ENCODE measurements around the gene DOCK9. TPM values are rescaled to one million over a fixed set of nuclear protein-coding genes. Genes with fewer than 3 reads are reported as not detected.
A peak's percentile ranks its signal among the peaks of the same experiment; 100 is the strongest.

Gene DOCK9
- total RNA-seq, 2 experiments from 2014 or later: 92.4 to 100 TPM

DNA sequence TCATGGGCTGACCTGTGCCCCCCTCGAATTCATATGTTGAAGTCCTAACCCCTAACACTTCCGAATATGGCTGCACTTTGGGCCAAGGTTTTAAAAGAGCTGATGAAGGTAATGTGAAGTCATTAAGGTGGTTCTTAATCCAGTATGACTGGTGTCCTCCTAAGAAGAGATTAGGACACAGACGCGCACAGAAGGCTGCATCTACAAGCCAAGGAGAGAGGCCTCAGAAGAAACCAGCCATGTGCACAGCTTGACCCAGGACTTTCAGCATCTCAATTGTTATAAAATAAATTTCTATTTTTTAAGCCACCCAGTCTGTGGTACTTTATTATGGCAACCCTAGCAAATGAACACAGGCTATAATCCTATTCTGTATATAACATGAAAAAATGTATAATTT lies 99.9 kb downstream of the DOCK9 start:
- DNase-seq (no peak), ATAC-seq (no peak)
- Mint-ChIP-seq H3K27me3 (ENCODE audit: low read depth) (no peaks in the 10 kb centered on the region), H3K36me3 (ENCODE audit: low read depth) (peaks cover 78% of the 10 kb centered on the region), H3K27ac (no peak overlapping the region), H3K4me1 (ENCODE audit: low read depth) (peaks cover 22% of the 10 kb centered on the region), H3K9me3 (ENCODE audit: insufficient read depth) (peaks cover 5% of the 10 kb centered on the region), H3K4me3 (no peak overlapping the region)
- ChIA-PET POLR2A (no interaction called here), CTCF (interaction anchor here (1.1 kb wide), 1 partner anchor 35 kb away, joined by 3 read pairs; no protein-coding TSS in a partner anchor)

DNA sequence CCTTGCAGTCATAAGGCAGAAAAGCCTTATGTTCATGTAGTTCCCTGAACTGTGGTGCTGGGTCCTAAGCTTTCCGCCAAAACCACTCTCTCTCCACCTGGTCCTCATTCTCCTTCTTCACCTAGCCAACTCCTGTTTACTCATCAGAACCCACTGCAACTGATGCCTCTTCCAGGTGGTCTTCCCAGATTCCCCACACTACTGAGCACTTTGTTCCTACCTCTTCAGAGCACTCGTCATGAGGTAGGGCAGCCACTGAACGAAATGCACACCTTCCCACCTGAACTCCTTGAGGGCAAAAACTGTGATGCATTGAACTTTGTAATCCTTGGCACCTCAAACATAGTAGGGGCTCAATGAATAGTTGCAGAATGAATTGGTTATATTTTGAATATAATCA lies 100.4 kb downstream of the DOCK9 start:
- Mint-ChIP-seq H3K36me3 (ENCODE audit: low read depth) (peaks cover 79% of the 10 kb centered on the region), H3K4me1 (ENCODE audit: low read depth) (peaks cover 22% of the 10 kb centered on the region), H3K27me3 (ENCODE audit: low read depth) (no peaks in the 10 kb centered on the region), H3K4me3 (no peak overlapping the region), H3K9me3 (ENCODE audit: insufficient read depth) (peaks cover 5% of the 10 kb centered on the region), H3K27ac (peak overlapping the region; percentile 4)
- no peak for ATAC-seq
- CTCF ChIA-PET: no interaction called here
- no peak for DNase-seq
- POLR2A ChIA-PET: no interaction called here

DNA sequence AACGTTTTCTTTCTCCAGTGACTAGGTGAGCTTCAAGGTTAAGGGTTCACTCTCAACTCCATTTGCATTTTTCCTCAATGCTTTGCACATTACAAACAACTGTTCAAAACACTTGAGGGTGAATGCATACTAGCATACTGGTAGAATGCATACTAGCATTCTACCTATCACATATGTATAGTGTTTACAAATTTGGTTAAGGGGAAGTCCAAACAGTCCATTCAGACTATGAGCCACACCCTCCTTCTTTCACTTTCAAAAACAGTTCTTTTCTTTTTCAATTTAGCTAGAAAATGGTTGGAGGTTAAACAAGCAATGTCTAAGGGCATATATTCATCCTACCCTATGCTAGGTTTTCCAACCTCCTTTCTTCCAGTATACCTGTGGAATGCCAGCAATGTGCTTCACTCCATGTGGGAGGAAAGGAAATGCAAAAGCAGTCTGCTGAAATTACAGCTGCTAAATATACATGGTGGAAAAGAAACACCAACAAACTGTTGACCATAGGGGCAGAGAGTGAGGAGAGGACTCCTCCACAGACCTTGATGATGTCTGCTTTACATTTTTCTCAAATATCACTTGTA lies 102.6 kb downstream of the DOCK9 start:
- Mint-ChIP-seq H3K27me3 (ENCODE audit: low read depth) (no peaks in the 10 kb centered on the region), H3K4me1 (ENCODE audit: low read depth) (peaks cover 22% of the 10 kb centered on the region), H3K9me3 (ENCODE audit: insufficient read depth) (peaks cover 5% of the 10 kb centered on the region), H3K4me3 (no peak overlapping the region), H3K27ac (peak overlapping the region; percentile 43), H3K36me3 (ENCODE audit: low read depth) (peaks cover 73% of the 10 kb centered on the region)
- ChIA-PET POLR2A (interaction anchor here (1.4 kb wide), 1 partner anchor 14 kb away, joined by 4 read pairs; no protein-coding TSS in a partner anchor), CTCF (interaction anchor here (1.1 to 2.0 kb wide), 7 partner anchors 32 to 513 kb away, joined by 3 to 7 read pairs (median 4); no protein-coding TSS in a partner anchor)
- ATAC-seq (peak; percentile 62), DNase-seq (no peak)

GRCh38 chr13:98874029-98874397 lies 103.9 kb downstream of the DOCK9 start:
- Mint-ChIP-seq H3K27ac (no peak overlapping the region), H3K27me3 (ENCODE audit: low read depth) (no peaks in the 10 kb centered on the region), H3K9me3 (ENCODE audit: insufficient read depth) (peaks cover 5% of the 10 kb centered on the region), H3K36me3 (ENCODE audit: low read depth) (peaks cover 68% of the 10 kb centered on the region), H3K4me1 (ENCODE audit: low read depth) (peaks cover 22% of the 10 kb centered on the region), H3K4me3 (no peak overlapping the region)
- ATAC-seq (no peak), DNase-seq (no peak)
- ChIA-PET CTCF (interaction anchor here (1.1 to 2.0 kb wide), 7 partner anchors 19 to 396 kb away, joined by 3 to 7 read pairs (median 4); no protein-coding TSS in a partner anchor), POLR2A (interaction anchor here (0.7 kb wide), 1 partner anchor 154 kb away, joined by 4 read pairs; no protein-coding TSS in a partner anchor)

GRCh38 chr13:98873377-98874028 lies 104.4 kb downstream of the DOCK9 start:
- H3K27ac Mint-ChIP-seq: no peak overlapping the region
- POLR2A ChIA-PET: no interaction called here
- no peak overlapping the region for H3K4me3 Mint-ChIP-seq
- peaks cover 5% of the 10 kb centered on the region for H3K9me3 Mint-ChIP-seq (ENCODE audit: insufficient read depth)
- ATAC-seq: no peak
- peaks cover 66% of the 10 kb centered on the region for H3K36me3 Mint-ChIP-seq (ENCODE audit: low read depth)
- no peak for DNase-seq
- H3K4me1 Mint-ChIP-seq (ENCODE audit: low read depth): peaks cover 22% of the 10 kb centered on the region
- CTCF ChIA-PET: interaction anchor here (0.8 to 2.0 kb wide), 6 partner anchors 19 to 393 kb away, joined by 3 to 7 read pairs (median 5); no protein-coding TSS in a partner anchor
- H3K27me3 Mint-ChIP-seq (ENCODE audit: low read depth): no peaks in the 10 kb centered on the region

GRCh38 chr13:98871727-98872126 lies 106.1 kb downstream of the DOCK9 start:
- H3K27me3 Mint-ChIP-seq (ENCODE audit: low read depth): no peaks in the 10 kb centered on the region
- POLR2A ChIA-PET: no interaction called here
- ATAC-seq (no peak), DNase-seq (no peak)
- CTCF ChIA-PET: no interaction called here
- peaks cover 68% of the 10 kb centered on the region for H3K36me3 Mint-ChIP-seq (ENCODE audit: low read depth)
- H3K4me3 Mint-ChIP-seq: no peak overlapping the region
- peaks cover 5% of the 10 kb centered on the region for H3K9me3 Mint-ChIP-seq (ENCODE audit: insufficient read depth)
- peaks cover 22% of the 10 kb centered on the region for H3K4me1 Mint-ChIP-seq (ENCODE audit: low read depth)
- no peak overlapping the region for H3K27ac Mint-ChIP-seq

- Mint-ChIP-seq H3K27ac (no peak overlapping the region), H3K9me3 (ENCODE audit: insufficient read depth) (peaks cover 4% of the 10 kb centered on the region), H3K27me3 (ENCODE audit: low read depth) (no peaks in the 10 kb centered on the region), H3K4me3 (no peak overlapping the region), H3K4me1 (ENCODE audit: low read depth) (peaks cover 8% of the 10 kb centered on the region), H3K36me3 (ENCODE audit: low read depth) (peaks cover 71% of the 10 kb centered on the region)
- ChIA-PET POLR2A (no interaction called here), CTCF (interaction anchor here (0.6 to 2.5 kb wide), 26 partner anchors 8 to 401 kb away, joined by 3 to 13 read pairs (median 4); partner anchors contain the start of gene GPR18)
- ATAC-seq (no peak), DNase-seq (no peak)
Observed at GRCh38 chr13:98869408-98870090, 108.3 kb downstream of the DOCK9 start.

DNA sequence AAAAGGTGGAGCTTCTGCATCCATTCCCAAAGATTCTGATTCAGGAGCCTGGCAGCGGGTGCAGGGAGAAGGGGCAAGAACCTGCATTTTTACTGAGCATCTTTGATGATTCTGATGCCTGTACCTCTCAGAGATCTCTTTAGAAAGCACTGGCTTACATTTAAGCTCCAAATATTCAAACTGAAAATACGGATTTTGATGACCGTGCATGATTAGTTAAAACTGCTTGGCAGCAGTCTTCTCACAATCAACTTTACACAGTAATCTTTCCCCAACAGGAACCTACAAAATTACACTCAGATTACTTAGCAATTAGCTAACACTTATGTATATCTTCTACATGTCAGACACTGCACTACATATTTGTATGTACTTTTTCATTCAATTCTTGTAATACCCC lies 108.9 kb downstream of the DOCK9 start:
- peaks cover 2% of the 10 kb centered on the region for H3K4me1 Mint-ChIP-seq (ENCODE audit: low read depth)
- ATAC-seq (no peak), DNase-seq (no peak)
- no peak overlapping the region for H3K27ac Mint-ChIP-seq
- CTCF ChIA-PET: interaction anchor here (0.7 to 2.5 kb wide), 21 partner anchors 11 to 401 kb away, joined by 3 to 13 read pairs (median 5); partner anchors contain the start of gene GPR18
- H3K36me3 Mint-ChIP-seq (ENCODE audit: low read depth): peaks cover 69% of the 10 kb centered on the region
- no peaks in the 10 kb centered on the region for H3K9me3 Mint-ChIP-seq (ENCODE audit: insufficient read depth)
- no peak overlapping the region for H3K4me3 Mint-ChIP-seq
- POLR2A ChIA-PET: no interaction called here
- no peaks in the 10 kb centered on the region for H3K27me3 Mint-ChIP-seq (ENCODE audit: low read depth)

DNA sequence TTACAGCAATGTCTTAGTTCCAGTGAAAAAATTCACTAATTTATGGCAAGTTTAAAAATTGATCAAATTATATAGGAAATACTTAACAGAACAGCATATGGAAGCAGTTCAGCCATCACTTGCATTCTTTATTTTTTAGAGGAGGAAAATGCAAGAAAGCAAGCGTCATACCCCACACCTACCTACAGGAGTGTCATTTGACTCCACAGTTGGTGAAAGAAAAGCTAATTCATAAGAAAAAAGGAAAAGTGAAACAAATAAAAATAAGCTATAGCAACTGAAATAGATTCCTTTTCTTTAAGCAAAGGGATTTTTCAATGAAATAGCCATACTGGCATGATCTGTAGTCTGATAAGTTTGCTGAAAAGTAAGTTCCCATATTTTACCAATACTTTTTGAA lies 111.0 kb downstream of the DOCK9 start:
- Mint-ChIP-seq H3K9me3 (ENCODE audit: insufficient read depth) (no peaks in the 10 kb centered on the region), H3K36me3 (ENCODE audit: low read depth) (peaks cover 60% of the 10 kb centered on the region), H3K27ac (no peak overlapping the region), H3K4me3 (no peak overlapping the region), H3K4me1 (ENCODE audit: low read depth) (no peaks in the 10 kb centered on the region), H3K27me3 (ENCODE audit: low read depth) (no peaks in the 10 kb centered on the region)
- ChIA-PET POLR2A (no interaction called here), CTCF (interaction anchor here (0.6 to 2.7 kb wide), 8 partner anchors 13 to 399 kb away, joined by 3 to 10 read pairs (median 3); no protein-coding TSS in a partner anchor)
- ATAC-seq (no peak), DNase-seq (no peak)

- no peaks in the 10 kb centered on the region for H3K9me3 Mint-ChIP-seq (ENCODE audit: insufficient read depth)
- ChIA-PET POLR2A (no interaction called here), CTCF (interaction anchor here (0.7 to 1.1 kb wide), 2 partner anchors 10 to 905 kb away, joined by 3 read pairs; no protein-coding TSS in a partner anchor)
- H3K4me1 Mint-ChIP-seq (ENCODE audit: low read depth): no peaks in the 10 kb centered on the region
- H3K27me3 Mint-ChIP-seq (ENCODE audit: low read depth): no peaks in the 10 kb centered on the region
- no peak for DNase-seq
- H3K4me3 Mint-ChIP-seq: no peak overlapping the region
- H3K27ac Mint-ChIP-seq: no peak overlapping the region
- ATAC-seq: no peak
- H3K36me3 Mint-ChIP-seq (ENCODE audit: low read depth): peaks cover 62% of the 10 kb centered on the region
Observed at GRCh38 chr13:98860491-98860890, 117.4 kb downstream of the DOCK9 start.

DNA sequence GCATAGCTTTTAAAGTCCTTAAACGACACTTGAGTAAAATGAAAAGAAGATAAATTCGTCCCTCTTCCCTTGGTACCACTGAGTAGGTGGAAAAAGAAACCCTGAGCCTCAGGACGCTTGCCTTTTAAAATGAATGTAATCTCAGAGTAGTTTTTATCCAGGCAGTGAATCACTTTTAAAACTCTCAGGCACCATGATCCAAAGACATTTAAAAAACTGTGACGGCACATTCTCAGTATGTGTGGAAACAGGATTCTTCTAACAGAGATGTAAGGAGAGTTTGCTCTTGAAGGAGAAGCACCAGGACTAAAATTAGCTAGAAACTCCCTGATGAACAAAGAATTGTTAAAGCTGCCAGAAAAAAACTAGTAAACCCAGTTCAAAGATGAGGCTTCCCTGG lies 119.7 kb downstream of the DOCK9 start:
- Mint-ChIP-seq H3K36me3 (ENCODE audit: low read depth) (peaks cover 74% of the 10 kb centered on the region), H3K4me1 (ENCODE audit: low read depth) (peaks cover 15% of the 10 kb centered on the region), H3K27ac (no peak overlapping the region), H3K4me3 (no peak overlapping the region), H3K27me3 (ENCODE audit: low read depth) (no peaks in the 10 kb centered on the region), H3K9me3 (ENCODE audit: insufficient read depth) (no peaks in the 10 kb centered on the region)
- no peak for ATAC-seq
- no peak for DNase-seq
- ChIA-PET CTCF (interaction anchor here (1.6 kb wide), 1 partner anchor 11 kb away, joined by 3 read pairs; no protein-coding TSS in a partner anchor), POLR2A (no interaction called here)

DNA sequence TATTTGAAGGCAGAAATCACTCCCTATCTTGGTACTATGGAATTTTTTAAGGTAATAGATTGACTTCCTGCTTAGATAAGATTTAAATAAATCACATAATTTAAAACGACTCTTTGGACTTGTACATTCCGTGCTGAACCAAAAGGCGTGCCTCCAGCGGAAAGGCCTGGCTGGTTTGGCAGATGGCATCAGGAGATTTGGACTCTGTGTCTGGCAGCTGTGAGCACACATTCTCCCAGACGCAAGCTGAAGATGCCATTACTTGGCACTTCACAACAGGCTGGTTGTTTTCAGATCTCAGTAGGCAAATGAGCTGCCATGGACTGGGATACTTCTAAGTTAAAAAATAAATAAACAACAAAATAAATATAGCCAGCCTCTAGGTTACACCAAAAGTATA lies 120.9 kb downstream of the DOCK9 start:
- no peak for ATAC-seq
- Mint-ChIP-seq H3K27ac (no peak overlapping the region), H3K4me1 (ENCODE audit: low read depth) (peaks cover 16% of the 10 kb centered on the region), H3K27me3 (ENCODE audit: low read depth) (no peaks in the 10 kb centered on the region), H3K36me3 (ENCODE audit: low read depth) (peaks cover 70% of the 10 kb centered on the region), H3K4me3 (no peak overlapping the region), H3K9me3 (ENCODE audit: insufficient read depth) (no peaks in the 10 kb centered on the region)
- POLR2A ChIA-PET: no interaction called here
- DNase-seq: no peak
- CTCF ChIA-PET: interaction anchor here (1.6 kb wide), 1 partner anchor 12 kb away, joined by 3 read pairs; no protein-coding TSS in a partner anchor

Measured in activated CD8-positive, alpha-beta T cell treated with anti-CD3 and anti-CD28 coated beads, Interleukin-2, amount 10 ng/mL, durations not matched to agents 7 days and 5 days (primary cell).